OCI-LY7 (cell line): Measurements from ENCODE around the gene SPATA33. TPM values are rescaled to one million over a fixed set of nuclear protein-coding genes. Genes with fewer than 3 reads are reported as not detected.
"Not testable (repeated sequence)": the region's sequence is repeated elsewhere in the genome, so short reads cannot be mapped to it uniquely, and the experiment has no call there.

Source experiments
- BruUV-seq: library from RNA; stranded (reverse); fragments of 400-500 nt; replicated peaks from 2 replicates; lab custom pipeline; 2021; lab: Mats Ljungman, UMichigan
- CTCF ChIA-PET: fragments of 300-600 bp; sonication (Branson Sonifier 250); formaldehyde crosslinking; loops from one replicate; lab custom pipeline; 2022; ENCODE audit warnings: antibody characterized with exemption; ENCODE audit not compliant: unreplicated experiment; lab: Charles Lee
- POLR2A ChIA-PET: fragments of 300-600 bp; sonication (Branson Sonifier 250); formaldehyde crosslinking; loops from one replicate; lab custom pipeline; 2022; ENCODE audit warnings: antibody characterized with exemption; lab: Charles Lee
- DNase-seq: peaks from one replicate; pipeline ENCODE4 v3.0.0-alpha.2; 2015; ENCODE audit warnings: low spot score
- H2AFZ ChIP-seq: fragments of 200-600 bp; sonication (generic), shearing (Covaris generic); 2 replicates; pipeline ENCODE4 v1.6.1; 2014; ENCODE audit warnings: mild to moderate bottlenecking, antibody characterized with exemption, low read length, moderate library complexity
- H3K27ac ChIP-seq: fragments of 200-600 bp; sonication (generic); 2 replicates; pipeline ENCODE4 v1.5.1; 2014; ENCODE audit warnings: mixed run types, low read depth, mild to moderate bottlenecking, moderate library complexity, low read length, inconsistent platforms; ENCODE audit not compliant: poor library complexity, severe bottlenecking
- H3K36me3 ChIP-seq: fragments of 200-600 bp; sonication (generic); 2 replicates; pipeline ENCODE4 v1.6.1; 2014; ENCODE audit warnings: mild to moderate bottlenecking, antibody characterized with exemption, low read length, moderate library complexity, mixed read lengths; ENCODE audit not compliant: insufficient read depth
- H3K4me1 ChIP-seq: fragments of 200-600 bp; sonication (generic); 2 replicates; pipeline ENCODE4 v1.5.1; 2014; ENCODE audit warnings: mild to moderate bottlenecking, low read length; ENCODE audit not compliant: insufficient read depth, poor library complexity, severe bottlenecking
- H3K4me2 ChIP-seq: fragments of 200-600 bp; sonication (generic); 2 replicates; pipeline ENCODE4 v1.6.1; 2014; ENCODE audit warnings: mild to moderate bottlenecking, low read length
- H3K4me3 ChIP-seq: fragments of 200-600 bp; sonication (generic); 2 replicates; pipeline ENCODE4 v1.5.1; 2014; ENCODE audit warnings: mild to moderate bottlenecking, low read depth, low read length; ENCODE audit not compliant: poor library complexity, severe bottlenecking
- H3K79me2 ChIP-seq: fragments of 200-600 bp; sonication (generic); 2 replicates; pipeline ENCODE4 v1.6.1; 2016; ENCODE audit warnings: low read depth, mild to moderate bottlenecking, low read length, moderate library complexity, mixed read lengths; ENCODE audit not compliant: insufficient read depth
- H3K9me2 ChIP-seq: fragments of 200-600 bp; sonication (generic); 2 replicates; pipeline ENCODE4 v1.6.1; 2016; ENCODE audit warnings: mild to moderate bottlenecking, low read length, mixed read lengths; ENCODE audit not compliant: insufficient read depth
- H3K9me3 ChIP-seq: fragments of 200-600 bp; sonication (generic); 2 replicates; pipeline ENCODE4 v1.6.1; 2014; ENCODE audit warnings: mild to moderate bottlenecking, mixed run types, low read length, mixed read lengths
- H4K20me1 ChIP-seq: fragments of 200-600 bp; sonication (generic); 2 replicates; pipeline ENCODE4 v1.6.1; 2014; ENCODE audit warnings: mild to moderate bottlenecking, antibody characterized with exemption, low read length, moderate library complexity, mixed read lengths; ENCODE audit not compliant: insufficient read depth
- EZH2phosphoT487 ChIP-seq: fragments of 200-600 bp; sonication (generic); IDR thresholded peaks from 2 replicates; pipeline ENCODE4 v1.6.1; 2018; ENCODE audit warnings: low read depth, borderline replicate concordance, mild to moderate bottlenecking, mixed run types, antibody characterized with exemption, low read length, moderate library complexity, mixed read lengths
- intact Hi-C: fragments of 100-400 bp; cut with micrococcal nuclease; formaldehyde crosslinking; loops from one replicate; pipeline ENCODE4 v1.10.0; 2022; ENCODE audit not compliant: unreplicated experiment
- total RNA-seq, 2 experiments: library from RNA; depleted of rRNA in 1 of 2; stranded (reverse); fragments of >200 nt in 1 of 2; shearing (Covaris generic) in 1 of 2; gene quantifications; 2 replicates each; pipeline ENCODE4 v1.2.3, GENCODE V29; 2014 to 2022
- TF ChIP-seq, protein P1 (sequence below): fragments of 200-600 bp; sonication (generic); conservative IDR thresholded peaks from 2 replicates; pipeline ENCODE4 v1.5.1; 2014; ENCODE audit warnings: mild to moderate bottlenecking, antibody characterized with exemption, low read length, moderate library complexity, mixed read lengths

SPATA33 gene
- total RNA-seq, 2 experiments from 2014 or later, result 9.4 to 17.3 TPM

DNA sequence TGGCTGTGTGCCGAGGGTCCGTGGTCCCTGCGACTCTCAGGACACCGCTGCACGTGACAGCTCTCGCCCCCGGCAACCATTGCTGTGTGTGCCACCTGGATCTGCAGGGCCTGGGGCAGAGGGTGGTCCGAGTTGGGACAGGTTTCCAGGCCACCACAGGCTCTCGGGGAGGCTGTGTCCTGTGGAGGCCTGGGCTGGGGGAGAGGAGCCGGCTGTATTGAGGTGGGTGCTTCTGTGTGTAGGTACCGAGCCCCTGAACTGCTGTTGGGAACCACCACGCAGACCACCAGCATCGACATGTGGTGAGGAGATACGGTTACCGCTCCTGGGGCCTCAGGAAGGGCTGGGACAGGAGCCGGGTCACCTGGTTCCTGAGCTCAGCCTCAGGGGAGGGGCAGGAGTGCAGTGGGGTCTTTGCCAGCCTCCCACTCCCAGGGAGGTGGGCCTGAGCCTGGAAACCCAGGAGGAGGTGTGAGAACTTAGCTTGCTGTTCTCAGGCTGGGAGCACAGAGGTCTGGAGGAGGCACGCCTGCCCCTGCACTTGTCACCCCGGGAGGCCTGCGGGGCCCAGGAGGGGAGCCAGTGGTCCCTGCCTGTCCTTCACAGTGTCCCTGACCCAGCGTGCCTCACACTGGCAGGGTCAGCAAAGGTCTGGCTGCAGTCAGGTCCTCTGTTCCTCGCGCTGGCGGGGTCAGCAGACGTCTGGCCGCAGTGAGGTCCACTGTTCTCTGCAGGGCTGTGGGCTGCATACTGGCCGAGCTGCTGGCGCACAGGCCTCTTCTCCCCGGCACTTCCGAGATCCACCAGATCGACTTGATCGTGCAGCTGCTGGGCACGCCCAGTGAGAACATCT is 36.5 kb downstream of the SPATA33 start:
- no peaks in the 10 kb centered on the region for H3K9me2 ChIP-seq
- peaks cover 77% of the 10 kb centered on the region for H3K36me3 ChIP-seq
- H3K27ac ChIP-seq, result no peak overlapping the region
- H3K4me2 ChIP-seq, result no peak overlapping the region
- DNase-seq, result no peak
- TF ChIP-seq, protein P1, sequence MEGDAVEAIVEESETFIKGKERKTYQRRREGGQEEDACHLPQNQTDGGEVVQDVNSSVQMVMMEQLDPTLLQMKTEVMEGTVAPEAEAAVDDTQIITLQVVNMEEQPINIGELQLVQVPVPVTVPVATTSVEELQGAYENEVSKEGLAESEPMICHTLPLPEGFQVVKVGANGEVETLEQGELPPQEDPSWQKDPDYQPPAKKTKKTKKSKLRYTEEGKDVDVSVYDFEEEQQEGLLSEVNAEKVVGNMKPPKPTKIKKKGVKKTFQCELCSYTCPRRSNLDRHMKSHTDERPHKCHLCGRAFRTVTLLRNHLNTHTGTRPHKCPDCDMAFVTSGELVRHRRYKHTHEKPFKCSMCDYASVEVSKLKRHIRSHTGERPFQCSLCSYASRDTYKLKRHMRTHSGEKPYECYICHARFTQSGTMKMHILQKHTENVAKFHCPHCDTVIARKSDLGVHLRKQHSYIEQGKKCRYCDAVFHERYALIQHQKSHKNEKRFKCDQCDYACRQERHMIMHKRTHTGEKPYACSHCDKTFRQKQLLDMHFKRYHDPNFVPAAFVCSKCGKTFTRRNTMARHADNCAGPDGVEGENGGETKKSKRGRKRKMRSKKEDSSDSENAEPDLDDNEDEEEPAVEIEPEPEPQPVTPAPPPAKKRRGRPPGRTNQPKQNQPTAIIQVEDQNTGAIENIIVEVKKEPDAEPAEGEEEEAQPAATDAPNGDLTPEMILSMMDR, result no peak
- no peak for TF ChIP-seq EZH2phosphoT487
- ChIA-PET POLR2A (no interaction called here), CTCF (no interaction called here)
- intact Hi-C loops, result no loop called here
- no peak overlapping the region for H3K4me3 ChIP-seq
- no TSS peak for BruUV-seq
- H3K4me1 ChIP-seq, result peaks cover 10% of the 10 kb centered on the region
- H4K20me1 ChIP-seq, result no peaks in the 10 kb centered on the region
- H2AFZ ChIP-seq, result no peak overlapping the region
- H3K9me3 ChIP-seq, result no peaks in the 10 kb centered on the region
- H3K79me2 ChIP-seq, result peaks cover 4% of the 10 kb centered on the region; the same call in 1 of the 2 replicates

DNA sequence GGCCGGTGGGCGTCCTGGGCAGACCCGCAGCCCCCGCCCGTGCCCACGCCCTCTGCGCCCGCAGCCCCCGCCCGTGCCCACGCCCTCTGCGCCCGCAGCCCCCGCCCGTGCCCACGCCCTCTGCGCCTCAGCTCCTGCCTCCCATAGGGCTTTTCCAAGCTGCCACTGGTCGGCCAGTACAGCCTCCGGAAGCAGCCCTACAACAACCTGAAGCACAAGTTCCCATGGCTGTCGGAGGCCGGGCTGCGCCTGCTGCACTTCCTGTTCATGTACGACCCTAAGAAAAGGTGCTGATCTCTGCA is 37.1 kb downstream of the SPATA33 start:
- H3K9me3 ChIP-seq, H3K79me2 ChIP-seq, H3K4me3 ChIP-seq, CTCF ChIA-PET, BruUV-seq, H2AFZ ChIP-seq, H4K20me1 ChIP-seq, intact Hi-C loops, DNase-seq, H3K27ac ChIP-seq, POLR2A ChIA-PET, H3K4me2 ChIP-seq, H3K9me2 ChIP-seq: not testable (repeated sequence)
- peaks cover 73% of the 10 kb centered on the region for H3K36me3 ChIP-seq
- H3K4me1 ChIP-seq, result peaks cover 11% of the 10 kb centered on the region

DNA sequence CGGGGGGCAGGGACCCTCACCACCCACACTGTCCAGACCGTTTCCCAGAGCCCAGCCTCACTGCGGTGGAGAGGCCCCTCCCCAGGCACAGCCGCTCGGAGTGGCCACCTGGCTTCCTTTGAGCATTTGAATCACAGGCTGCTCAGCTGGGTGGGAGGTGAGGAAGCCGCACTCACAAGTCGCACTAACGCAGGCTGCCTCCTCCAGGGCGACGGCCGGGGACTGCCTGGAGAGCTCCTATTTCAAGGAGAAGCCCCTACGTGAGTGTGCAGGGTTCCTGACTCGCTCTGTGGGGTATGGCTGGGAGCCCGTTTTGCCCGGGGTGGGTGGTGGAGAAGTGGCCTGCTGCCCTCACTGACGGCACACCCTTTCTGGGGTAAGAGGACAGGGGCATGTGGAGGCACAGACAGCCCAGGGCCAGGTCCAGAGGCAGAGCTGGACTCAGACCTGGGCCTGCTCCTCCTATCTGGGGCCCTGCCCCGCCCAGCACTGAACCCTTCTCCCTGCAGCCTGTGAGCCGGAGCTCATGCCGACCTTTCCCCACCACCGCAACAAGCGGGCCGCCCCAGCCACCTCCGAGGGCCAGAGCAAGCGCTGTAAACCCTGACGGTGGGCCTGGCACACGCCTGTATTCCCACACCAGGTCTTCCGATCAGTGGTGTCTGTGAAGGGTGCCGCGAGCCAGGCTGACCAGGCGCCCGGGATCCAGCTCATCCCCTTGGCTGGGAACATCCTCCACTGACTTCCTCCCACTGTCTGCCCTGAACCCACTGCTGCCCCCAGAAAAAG is 37.6 kb downstream of the SPATA33 start:
- Histone ChIP-seq H3K27ac (no peak overlapping the region), H2AFZ (no peak overlapping the region), H3K4me3 (no peak overlapping the region), H3K79me2 (no peaks in the 10 kb centered on the region), H3K9me3 (no peaks in the 10 kb centered on the region), H3K36me3 (peaks cover 68% of the 10 kb centered on the region), H4K20me1 (no peaks in the 10 kb centered on the region), H3K4me2 (no peak overlapping the region), H3K9me2 (no peaks in the 10 kb centered on the region), H3K4me1 (peaks cover 16% of the 10 kb centered on the region)
- no peak for DNase-seq
- TF ChIP-seq, protein P1, result no peak
- TF ChIP-seq EZH2phosphoT487, result no peak
- no TSS peak for BruUV-seq
- intact Hi-C loops, result no loop called here
- CTCF ChIA-PET, result no interaction called here
- POLR2A ChIA-PET, result no interaction called here
